SK-N-SH (cell line): ENCODE results near the gene SYNE2. TPM values are rescaled to one million over a fixed set of nuclear protein-coding genes. Genes with fewer than 3 reads are reported as not detected.

ENCODE experiments used
- CTCF ChIA-PET: fragments of 300-600, 350-600 bp; formaldehyde crosslinking; extraction: SDS; loops from one replicate; lab custom pipeline; 2021; lab: Yijun Ruan, JAX
- POLR2A ChIA-PET: fragments of 350-600 bp; sonication (Branson Sonifier 250); formaldehyde crosslinking; extraction: SDS; loops from one replicate; lab custom pipeline; 2020; ENCODE audit warnings: antibody characterized with exemption, inconsistent platforms; lab: Yijun Ruan, JAX
- DNase-seq: peaks from one replicate; pipeline ENCODE4 v3.0.0; 2012
- H2AFZ ChIP-seq: fragments of 200-600 bp; sonication (generic); 2 replicates; pipeline ENCODE4 v1.8.1; 2016; ENCODE audit warnings: antibody characterized with exemption, mild to moderate bottlenecking, low read depth
- H3F3A ChIP-seq: fragments of 200-600 bp; sonication (generic); replicated peaks from 2 replicates; pipeline ENCODE3; 2016; ENCODE audit warnings: antibody characterized with exemption, mild to moderate bottlenecking; ENCODE audit not compliant: insufficient read depth
- H3K27ac ChIP-seq, 2 experiments: fragments of 200-500 bp in 1 of 2; fragments of 200-600 bp in 1 of 2; sonication (Bioruptor generic) in 1 of 2; sonication (generic), shearing (Covaris generic) in 1 of 2; 2 replicates each; pipeline versions ENCODE4 v1.5.1 to v1.6.1; 2014 to 2016; ENCODE audit warnings: low read depth in 2 of 2, inconsistent platforms in 1 of 2, low read length in 1 of 2, mild to moderate bottlenecking in 1 of 2, mixed read lengths in 1 of 2
- H3K27me3 ChIP-seq: fragments of 200-600 bp; sonication (generic), shearing (Covaris generic); 2 replicates; pipeline ENCODE4 v1.6.1; 2016; ENCODE audit warnings: mixed run types; ENCODE audit not compliant: insufficient read depth
- H3K36me3 ChIP-seq, 2 experiments: fragments of 200-500 bp in 1 of 2; fragments of 200-600 bp in 1 of 2; sonication (Bioruptor generic) in 1 of 2; sonication (generic) in 1 of 2; replicated peaks in 1 of 2; 2 replicates each; pipeline versions ENCODE3 to v1.5.1; 2014 to 2016; ENCODE audit warnings: low read length in 1 of 2, mild to moderate bottlenecking in 1 of 2; ENCODE audit not compliant: insufficient read depth in 2 of 2, control insufficient read depth in 1 of 2
- H3K4me1 ChIP-seq, 2 experiments: fragments of 200-500 bp in 1 of 2; fragments of 200-600 bp in 1 of 2; sonication (Bioruptor generic) in 1 of 2; sonication (generic), shearing (Covaris generic) in 1 of 2; 2 replicates each; pipeline versions ENCODE4 v1.5.1 to v1.6.1; 2014 to 2016; ENCODE audit warnings: low read depth in 1 of 2, low read length in 1 of 2, mixed run types in 1 of 2; ENCODE audit not compliant: insufficient read depth in 2 of 2, control insufficient read depth in 1 of 2
- H3K4me2 ChIP-seq: fragments of 200-600 bp; sonication (generic), shearing (Covaris generic); 2 replicates; pipeline ENCODE4 v1.6.1; 2017; ENCODE audit warnings: mixed run types
- H3K4me3 ChIP-seq, 2 experiments: fragments of 200-500 bp in 1 of 2; fragments of 200-600 bp in 1 of 2; sonication (Bioruptor generic) in 1 of 2; sonication (generic), shearing (Covaris generic) in 1 of 2; 2 replicates each; pipeline versions ENCODE4 v1.5.1 to v1.8.1; 2014 to 2016; ENCODE audit warnings: low read depth in 2 of 2, inconsistent platforms in 1 of 2, low read length in 1 of 2, mild to moderate bottlenecking in 1 of 2, mixed read lengths in 1 of 2, moderate library complexity in 1 of 2
- H3K79me2 ChIP-seq: fragments of 200-600 bp; sonication (generic); 2 replicates; pipeline ENCODE4 v1.8.1; 2017; ENCODE audit warnings: mild to moderate bottlenecking; ENCODE audit not compliant: insufficient read depth
- H3K9ac ChIP-seq: fragments of 200-600 bp; sonication (generic); 2 replicates; pipeline ENCODE4 v1.6.1; 2017; ENCODE audit warnings: mixed run types
- H3K9me2 ChIP-seq: fragments of 200-600 bp; sonication (generic); 2 replicates; pipeline ENCODE4 v1.6.1; 2017; ENCODE audit warnings: mixed run types
- H3K9me3 ChIP-seq: fragments of 200-600 bp; sonication (generic); 2 replicates; pipeline ENCODE4 v1.6.1; 2017; ENCODE audit warnings: mixed run types, mild to moderate bottlenecking, moderate library complexity
- H4K20me1 ChIP-seq: fragments of 200-600 bp; sonication (generic); 2 replicates; pipeline ENCODE4 v1.6.1; 2017; ENCODE audit warnings: mild to moderate bottlenecking, mixed run types; ENCODE audit not compliant: insufficient read depth
- FOSL2 ChIP-seq: IDR thresholded peaks from 2 replicates; pipeline ENCODE4 v1.4.0; 2012; ENCODE audit warnings: low read depth, mild to moderate bottlenecking, moderate library complexity, borderline replicate concordance
- FOXM1 ChIP-seq: IDR thresholded peaks from 2 replicates; pipeline ENCODE4 v1.4.0; 2012; ENCODE audit warnings: low read depth, mild to moderate bottlenecking
- GATA2 ChIP-seq: sonication (generic); formaldehyde crosslinking; IDR thresholded peaks from 2 replicates; pipeline ENCODE4 v1.5.0; 2020; ENCODE audit warnings: mild to moderate bottlenecking, missing genetic modification reagents
- IRF3 ChIP-seq: fragments of 150-350 bp; IDR thresholded peaks from 2 replicates; pipeline ENCODE4 v1.6.1; 2016; ENCODE audit warnings: mild to moderate bottlenecking, low read depth, low read length
- MXI1 ChIP-seq: IDR thresholded peaks from 2 replicates; pipeline ENCODE4 v1.6.1; 2012; ENCODE audit warnings: mild to moderate bottlenecking, low read depth, low read length, improper control_type of control experiment
- NFIC ChIP-seq: IDR thresholded peaks from 2 replicates; pipeline ENCODE4 v1.4.0; 2012; ENCODE audit warnings: borderline replicate concordance
- PBX3 ChIP-seq: IDR thresholded peaks from 2 replicates; pipeline ENCODE4; 2012
- POLR2AphosphoS5 ChIP-seq: IDR thresholded peaks from 2 replicates; pipeline ENCODE4 v1.6.1; 2012; ENCODE audit warnings: low read depth, low read length
- RAD21 ChIP-seq: IDR thresholded peaks from 2 replicates; pipeline ENCODE4 v1.6.1; 2012; ENCODE audit warnings: mild to moderate bottlenecking, low read length
- RFX5 ChIP-seq: IDR thresholded peaks from 2 replicates; pipeline ENCODE4 v1.6.1; 2012; ENCODE audit warnings: mild to moderate bottlenecking, improper control_type of control experiment, low read length
- RXRA ChIP-seq: IDR thresholded peaks from 2 replicates; pipeline ENCODE4 v1.4.0; 2012; ENCODE audit warnings: low read depth, mild to moderate bottlenecking, borderline replicate concordance
- SMC3 ChIP-seq: IDR thresholded peaks from 2 replicates; pipeline ENCODE4 v1.6.1; 2012; ENCODE audit warnings: low read depth, low read length, improper control_type of control experiment
- TCF12 ChIP-seq: IDR thresholded peaks from 2 replicates; pipeline ENCODE4 v1.4.0; 2012
- TEAD4 ChIP-seq: IDR thresholded peaks from 2 replicates; pipeline ENCODE4 v1.4.0; 2012; ENCODE audit warnings: mild to moderate bottlenecking, borderline replicate concordance; ENCODE audit not compliant: insufficient read depth
- YY1 ChIP-seq: IDR thresholded peaks from 2 replicates; pipeline ENCODE4 v1.4.0; 2012; ENCODE audit warnings: low read depth, mild to moderate bottlenecking
- WGBS: methylation state at CpG from one replicate; pipeline ENCODE4 v1.1.6; 2017; ENCODE audit warnings: low lambda C conversion rate; 5-methylcytosine and 5-hydroxymethylcytosine counted together
- polyA plus RNA-seq, 3 experiments: library from polyadenylated mRNA; depleted of rRNA; stranded (reverse); fragments of >200 nt; gene quantifications; 2 replicates each; pipeline ENCODE4 v1.2.3, GENCODE V29; 2012
- TF ChIP-seq, protein P1 (sequence below): fragments of 150-350 bp; IDR thresholded peaks from 2 replicates; pipeline ENCODE4 v1.6.1; 2017; ENCODE audit warnings: antibody characterized with exemption, low read length, low read depth, borderline replicate concordance
- TF ChIP-seq, protein P2 (sequence below): IDR thresholded peaks from 2 replicates; pipeline ENCODE4 v1.4.0; 2012; ENCODE audit warnings: low read depth, borderline replicate concordance

Gene SYNE2
- polyA plus RNA-seq, 1 of the 3 experiments (the other 2 are of a cell fraction): 7.1 TPM

DNA sequence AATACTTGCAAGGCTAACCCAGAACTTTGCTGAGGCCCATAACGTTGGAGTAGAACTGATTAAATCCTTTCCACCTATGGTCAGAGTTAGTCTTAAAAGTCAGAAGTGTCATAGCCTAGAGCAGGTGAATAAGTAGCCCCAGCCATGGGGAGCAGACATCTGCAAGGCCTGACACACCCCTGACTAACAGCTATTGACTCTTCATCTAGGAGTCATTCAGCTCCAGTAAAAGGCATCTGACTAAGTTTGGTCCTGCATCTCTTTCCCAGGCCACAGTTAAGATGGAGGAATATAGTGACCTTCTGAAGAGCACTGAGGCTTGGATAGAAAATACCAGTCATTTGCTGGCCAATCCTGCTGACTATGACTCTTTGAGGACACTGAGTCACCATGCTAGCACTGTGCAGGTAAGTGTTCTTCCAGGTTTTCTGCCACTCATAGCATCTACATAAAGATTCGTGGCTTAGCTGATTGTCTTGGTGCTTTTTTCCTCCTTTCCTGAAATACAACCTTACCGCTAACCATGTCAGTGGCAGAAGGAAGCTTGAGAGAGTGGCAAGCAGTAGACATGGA, 228.5 kb downstream of the SYNE2 start:
- Histone ChIP-seq H4K20me1 (no peaks in the 10 kb centered on the region), H3K9me2 (no peaks in the 10 kb centered on the region), H3K4me3 (no peak overlapping the region), H3K79me2 (no peaks in the 10 kb centered on the region), H3F3A (no peaks in the 10 kb centered on the region), H3K9ac (no peak overlapping the region), H3K4me2 (no peak overlapping the region), H3K27ac (no peak overlapping the region), H2AFZ (no peak overlapping the region)
- 90% methylated on average over 3 of the region's 3 CpGs for WGBS
- CTCF ChIA-PET: no interaction called here
- DNase-seq: no peak
- TF ChIP-seq RAD21 (no peak), SMC3 (no peak), IRF3 (no peak), POLR2AphosphoS5 (no peak), FOSL2 (no peak), GATA2 (no peak), TEAD4 (no peak), YY1 (no peak), FOXM1 (no peak), NFIC (no peak), RFX5 (no peak), TCF12 (no peak), MXI1 (no peak), PBX3 (no peak), RXRA (no peak)
- TF ChIP-seq, protein P1, sequence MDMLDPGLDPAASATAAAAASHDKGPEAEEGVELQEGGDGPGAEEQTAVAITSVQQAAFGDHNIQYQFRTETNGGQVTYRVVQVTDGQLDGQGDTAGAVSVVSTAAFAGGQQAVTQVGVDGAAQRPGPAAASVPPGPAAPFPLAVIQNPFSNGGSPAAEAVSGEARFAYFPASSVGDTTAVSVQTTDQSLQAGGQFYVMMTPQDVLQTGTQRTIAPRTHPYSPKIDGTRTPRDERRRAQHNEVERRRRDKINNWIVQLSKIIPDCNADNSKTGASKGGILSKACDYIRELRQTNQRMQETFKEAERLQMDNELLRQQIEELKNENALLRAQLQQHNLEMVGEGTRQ: no peak
- TF ChIP-seq, protein P2, sequence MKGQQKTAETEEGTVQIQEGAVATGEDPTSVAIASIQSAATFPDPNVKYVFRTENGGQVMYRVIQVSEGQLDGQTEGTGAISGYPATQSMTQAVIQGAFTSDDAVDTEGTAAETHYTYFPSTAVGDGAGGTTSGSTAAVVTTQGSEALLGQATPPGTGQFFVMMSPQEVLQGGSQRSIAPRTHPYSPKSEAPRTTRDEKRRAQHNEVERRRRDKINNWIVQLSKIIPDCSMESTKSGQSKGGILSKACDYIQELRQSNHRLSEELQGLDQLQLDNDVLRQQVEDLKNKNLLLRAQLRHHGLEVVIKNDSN: no peak
- TF ChIP-seq, all 33 proteins: peak for 0
- Histone ChIP-seq H3K27me3 (no peaks in the 10 kb centered on the region), H3K4me1 (no peaks in the 10 kb centered on the region), H3K9me3 (no peaks in the 10 kb centered on the region), H3K36me3 (peaks cover 0 to 4% of the 10 kb centered on the region in 2 experiments)
- POLR2A ChIA-PET: no interaction called here
